IMR-90 (cell line): ENCODE results near the gene RTKN. TPM values are rescaled to one million over a fixed set of nuclear protein-coding genes. Genes with fewer than 3 reads are reported as not detected.

Experiments
- ATAC-seq: fragments of 200-7000 bp; cut with Tn5 transposase; 2 replicates; pipeline ENCODE4 v1.9.1; 2020; ENCODE audit warnings: low read depth, mild to moderate bottlenecking, moderate library complexity
- BruUV-seq: library from RNA; stranded (reverse); fragments of 400-500 nt; replicated peaks from 2 replicates; lab custom pipeline; 2021; lab: Mats Ljungman, UMichigan
- CTCF ChIA-PET: fragments of 300-600 bp; formaldehyde crosslinking; extraction: SDS; loops from one replicate; lab custom pipeline; 2021; ENCODE audit warnings: antibody characterized with exemption; lab: Yijun Ruan, JAX
- POLR2A ChIA-PET: fragments of 300-600 bp; sonication (Branson Sonifier 250); formaldehyde crosslinking; loops from one replicate; lab custom pipeline; 2022; ENCODE audit warnings: antibody characterized with exemption; ENCODE audit not compliant: unreplicated experiment; lab: Charles Lee
- DNase-seq: peaks from one replicate; pipeline ENCODE4 v3.0.0; 2013
- H2AFZ ChIP-seq: replicated peaks from 2 replicates; pipeline ENCODE3; 2013; ENCODE audit warnings: low read length, mild to moderate bottlenecking; ENCODE audit not compliant: poor library complexity
- H2AK5ac ChIP-seq: 2 replicates; pipeline ENCODE4 v1.6.1; 2013; ENCODE audit warnings: low read depth, low read length, inconsistent platforms
- H2AK9ac ChIP-seq: replicated peaks from 2 replicates; pipeline ENCODE3; 2013; ENCODE audit warnings: mild to moderate bottlenecking, low read depth, low read length, moderate library complexity; ENCODE audit not compliant: poor library complexity
- H2BK120ac ChIP-seq: 2 replicates; pipeline ENCODE4 v1.6.1; 2013; ENCODE audit warnings: low read depth, low read length, inconsistent platforms
- H2BK15ac ChIP-seq: 3 replicates; pipeline ENCODE4 v1.6.1; 2013; ENCODE audit warnings: low read depth, low read length, inconsistent platforms
- H2BK20ac ChIP-seq: 2 replicates; pipeline ENCODE4 v1.6.1; 2013; ENCODE audit warnings: low read depth, mild to moderate bottlenecking, inconsistent platforms, low read length, moderate library complexity
- H2BK5ac ChIP-seq: 2 replicates; pipeline ENCODE4 v1.6.1; 2013; ENCODE audit warnings: mild to moderate bottlenecking, low read depth, low read length, inconsistent platforms; ENCODE audit not compliant: poor library complexity, severe bottlenecking
- H3K14ac ChIP-seq: replicated peaks from 2 replicates; pipeline ENCODE4 v1.6.1; 2013; ENCODE audit warnings: low read depth, low read length, inconsistent platforms
- H3K18ac ChIP-seq: 2 replicates; pipeline ENCODE4 v1.6.1; 2013; ENCODE audit warnings: low read depth, low read length, control low read depth
- H3K23ac ChIP-seq: 2 replicates; pipeline ENCODE4 v1.6.1; 2013; ENCODE audit warnings: low read depth, low read length, inconsistent platforms
- H3K27ac ChIP-seq: 2 replicates; pipeline ENCODE4 v1.5.1; 2013; ENCODE audit warnings: mild to moderate bottlenecking, control low read depth, low read length; ENCODE audit not compliant: insufficient read depth
- H3K27me3 ChIP-seq: 2 replicates; pipeline ENCODE4 v1.6.1; 2013; ENCODE audit warnings: low read length; ENCODE audit not compliant: control insufficient read depth, insufficient read depth
- H3K36me3 ChIP-seq: 2 replicates; pipeline ENCODE4 v1.6.1; 2013; ENCODE audit warnings: low read length, mixed read lengths; ENCODE audit not compliant: control insufficient read depth, insufficient read depth
- H3K4ac ChIP-seq: 2 replicates; pipeline ENCODE4 v1.6.1; 2013; ENCODE audit warnings: low read depth, low read length, inconsistent platforms
- H3K4me1 ChIP-seq: 2 replicates; pipeline ENCODE4 v1.6.1; 2013; ENCODE audit warnings: low read length, mixed read lengths; ENCODE audit not compliant: control insufficient read depth, insufficient read depth
- H3K4me2 ChIP-seq: 2 replicates; pipeline ENCODE4 v1.6.1; 2013; ENCODE audit warnings: low read depth, mild to moderate bottlenecking, control low read depth, low read length, moderate library complexity
- H3K4me3 ChIP-seq: 2 replicates; pipeline ENCODE4 v1.5.1; 2013; ENCODE audit warnings: low read depth, mild to moderate bottlenecking, control low read depth, low read length, moderate library complexity; ENCODE audit not compliant: insufficient read depth
- H3K56ac ChIP-seq: 2 replicates; pipeline ENCODE4 v1.6.1; 2013; ENCODE audit warnings: low read length, inconsistent platforms; ENCODE audit not compliant: insufficient read depth; ENCODE audit errors: extremely low read depth
- H3K79me1 ChIP-seq, 2 experiments: 2 replicates each; pipeline ENCODE4 v1.6.1; 2013; ENCODE audit warnings: low read length in 2 of 2, inconsistent platforms in 1 of 2, low read depth in 1 of 2
- H3K9ac ChIP-seq: 2 replicates; pipeline ENCODE4 v1.6.1; 2013; ENCODE audit warnings: low read depth, low read length, control low read depth
- H3K9me1 ChIP-seq: 2 replicates; pipeline ENCODE4 v1.6.1; 2013; ENCODE audit warnings: low read length, inconsistent platforms; ENCODE audit not compliant: insufficient read depth
- H3K9me3 ChIP-seq: 2 replicates; pipeline ENCODE4 v1.6.1; 2013; ENCODE audit warnings: low read length; ENCODE audit not compliant: control insufficient read depth, insufficient read depth
- H4K20me1 ChIP-seq: 2 replicates; pipeline ENCODE4 v1.6.1; 2013; ENCODE audit warnings: low read length, inconsistent platforms; ENCODE audit not compliant: insufficient read depth
- H4K5ac ChIP-seq: 2 replicates; pipeline ENCODE4 v1.6.1; 2013; ENCODE audit warnings: mild to moderate bottlenecking, low read depth, low read length, control low read depth
- H4K8ac ChIP-seq, 2 experiments: 2 replicates each; pipeline ENCODE4 v1.6.1; 2013; ENCODE audit warnings: low read depth in 2 of 2, low read length in 2 of 2, control low read depth in 1 of 2, inconsistent platforms in 1 of 2
- H4K91ac ChIP-seq: 2 replicates; pipeline ENCODE4 v1.6.1; 2013; ENCODE audit warnings: low read depth, low read length, inconsistent platforms; ENCODE audit not compliant: insufficient read depth
- CEBPB ChIP-seq: IDR thresholded peaks from 2 replicates; pipeline ENCODE4 v1.6.1; 2012; ENCODE audit warnings: low read depth, low read length, improper control_type of control experiment
- CHD1 ChIP-seq: IDR thresholded peaks from 2 replicates; pipeline ENCODE4 v1.6.1; 2012; ENCODE audit warnings: low read depth, low read length, improper control_type of control experiment
- ELK1 ChIP-seq: fragments of 150-350 bp; IDR thresholded peaks from 2 replicates; pipeline ENCODE4 v1.6.1; 2016; ENCODE audit warnings: low read depth, mild to moderate bottlenecking, low read length, moderate library complexity, borderline replicate concordance
- NFE2L2 ChIP-seq: fragments of 150-350 bp; IDR thresholded peaks from 2 replicates; pipeline ENCODE4 v1.6.1; 2016; ENCODE audit warnings: low read depth, mild to moderate bottlenecking, low read length
- RAD21 ChIP-seq: IDR thresholded peaks from 2 replicates; pipeline ENCODE4 v1.6.1; 2012; ENCODE audit warnings: low read length, improper control_type of control experiment
- USF2 ChIP-seq: fragments of 150-350 bp; IDR thresholded peaks from 2 replicates; pipeline ENCODE4 v1.6.1; 2017; ENCODE audit warnings: mild to moderate bottlenecking, antibody characterized with exemption, low read length, low read depth
- WGBS, 2 experiments: methylation state at CpG; one replicate each; pipeline versions ENCODE4 v1.1.5 to v1.1.7; 2013; ENCODE audit warnings: missing lambda C conversion rate in 2 of 2; ENCODE audit not compliant: insufficient read length in 1 of 2; ENCODE audit errors: extremely low coverage in 2 of 2; 5-methylcytosine and 5-hydroxymethylcytosine counted together
- dilution Hi-C: fragments of 300-500 bp; cut with HindIII; formaldehyde crosslinking; loops from one replicate; pipeline ENCODE4 v1.14.3; 2018; ENCODE audit warnings: low sequenced_read_pairs; ENCODE audit not compliant: unreplicated experiment
- in situ Hi-C: fragments of 300-500 bp; cut with MboI; formaldehyde crosslinking; loops from 3 replicates; pipeline ENCODE4 v1.14.3; 2019; ENCODE audit warnings: low sequenced_read_pairs, inconsistent platforms, mixed read lengths
- intact Hi-C: fragments of 100-400 bp; cut with micrococcal nuclease; formaldehyde crosslinking; loops from 2 replicates; pipeline ENCODE4 v1.10.0; 2022
- polyA plus RNA-seq, 3 experiments: library from polyadenylated mRNA; depleted of rRNA; stranded (reverse); fragments of >200 nt; gene quantifications; 2 replicates each; pipeline ENCODE4 v1.2.3, GENCODE V29; 2012; ENCODE audit warnings: low replicate concordance in 1 of 3
- total RNA-seq: library from RNA; depleted of rRNA; stranded (reverse); fragments of >200 nt; gene quantifications from 2 replicates; pipeline ENCODE4 v1.2.3, GENCODE V29; 2012

Gene RTKN
- total and polyA plus RNA-seq, 2 of the 4 experiments (the other 2 are of a cell fraction): 11.1 to 19.7 TPM

GRCh38 chr2:74474481-74474880 lies 32.7 kb upstream of the RTKN start:
- dilution Hi-C loops: no loop called here

More at GRCh38 chr2:74474481-74474880, 32.7 kb upstream of the RTKN start:
- WGBS, 2 experiments: 94% methylated on average over 5 of the region's 6 CpGs; no CpG with 5 or more reads in 1 of the 2 experiments
- H4K5ac ChIP-seq: no peak overlapping the region
- peaks cover 3 to 45% of the 10 kb centered on the region in 2 experiments; a peak in 3 of 4 replicates for H3K79me1 ChIP-seq
- H3K9me3 ChIP-seq: no peaks in the 10 kb centered on the region
- ATAC-seq (no peak), DNase-seq (no peak)
- H2AFZ ChIP-seq: no peak overlapping the region
- H3K27me3 ChIP-seq: no peaks in the 10 kb centered on the region
- no peak overlapping the region for H2BK20ac ChIP-seq
- TF ChIP-seq USF2 (no peak), CHD1 (no peak), RAD21 (no peak), ELK1 (no peak), NFE2L2 (no peak), CEBPB (no peak)
- H3K36me3 ChIP-seq: peaks cover 24% of the 10 kb centered on the region
- peaks cover 4% of the 10 kb centered on the region; the same call in 1 of the 2 replicates for H3K4me1 ChIP-seq
- no peak overlapping the region for H3K9ac ChIP-seq
- H3K56ac ChIP-seq: no peak overlapping the region
- no peak overlapping the region for H3K4me3 ChIP-seq
- no peak overlapping the region for H2BK120ac ChIP-seq
- no peak overlapping the region for H3K27ac ChIP-seq
- H4K8ac ChIP-seq: no peak overlapping the region
- in situ Hi-C loops: no loop called here
- H3K18ac ChIP-seq: no peak overlapping the region
- no peak overlapping the region for H2BK15ac ChIP-seq
- no peak overlapping the region for H3K14ac ChIP-seq
- H3K4me2 ChIP-seq: no peak overlapping the region
- peaks cover 4% of the 10 kb centered on the region; the same call in 1 of the 2 replicates for H3K9me1 ChIP-seq
- no peak overlapping the region for H3K23ac ChIP-seq
- H2AK9ac ChIP-seq: no peak overlapping the region
- no peak overlapping the region for H3K4ac ChIP-seq
- ChIA-PET POLR2A (no interaction called here), CTCF (interaction anchor here (0.6 kb wide), 1 partner anchor 55 kb away, joined by 4 read pairs; the partner anchor contains the start of gene AUP1)
- H2AK5ac ChIP-seq: no peak overlapping the region
- H4K20me1 ChIP-seq: no peaks in the 10 kb centered on the region
- H2BK5ac ChIP-seq: no peak overlapping the region
- no TSS peak for BruUV-seq
- intact Hi-C loops: no loop called here
- H4K91ac ChIP-seq: no peak overlapping the region
